ENCODE measurements around the gene EXD1.
"Not testable (repeated sequence)": the region's sequence is repeated elsewhere in the genome, so short reads cannot be mapped to it uniquely, and the experiment has no call there.

Gene EXD1, protein sequence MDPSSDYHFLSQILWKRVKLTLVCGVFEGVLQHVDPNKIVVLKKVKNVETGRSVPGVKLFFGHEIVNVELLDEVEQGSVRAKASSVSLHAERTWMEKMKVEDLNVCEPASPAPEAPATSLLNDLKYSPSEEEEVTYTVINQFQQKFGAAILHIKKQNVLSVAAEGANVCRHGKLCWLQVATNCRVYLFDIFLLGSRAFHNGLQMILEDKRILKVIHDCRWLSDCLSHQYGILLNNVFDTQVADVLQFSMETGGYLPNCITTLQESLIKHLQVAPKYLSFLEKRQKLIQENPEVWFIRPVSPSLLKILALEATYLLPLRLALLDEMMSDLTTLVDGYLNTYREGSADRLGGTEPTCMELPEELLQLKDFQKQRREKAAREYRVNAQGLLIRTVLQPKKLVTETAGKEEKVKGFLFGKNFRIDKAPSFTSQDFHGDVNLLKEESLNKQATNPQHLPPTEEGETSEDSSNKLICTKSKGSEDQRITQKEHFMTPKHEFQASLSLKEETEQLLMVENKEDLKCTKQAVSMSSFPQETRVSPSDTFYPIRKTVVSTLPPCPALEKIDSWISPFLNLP

DNA sequence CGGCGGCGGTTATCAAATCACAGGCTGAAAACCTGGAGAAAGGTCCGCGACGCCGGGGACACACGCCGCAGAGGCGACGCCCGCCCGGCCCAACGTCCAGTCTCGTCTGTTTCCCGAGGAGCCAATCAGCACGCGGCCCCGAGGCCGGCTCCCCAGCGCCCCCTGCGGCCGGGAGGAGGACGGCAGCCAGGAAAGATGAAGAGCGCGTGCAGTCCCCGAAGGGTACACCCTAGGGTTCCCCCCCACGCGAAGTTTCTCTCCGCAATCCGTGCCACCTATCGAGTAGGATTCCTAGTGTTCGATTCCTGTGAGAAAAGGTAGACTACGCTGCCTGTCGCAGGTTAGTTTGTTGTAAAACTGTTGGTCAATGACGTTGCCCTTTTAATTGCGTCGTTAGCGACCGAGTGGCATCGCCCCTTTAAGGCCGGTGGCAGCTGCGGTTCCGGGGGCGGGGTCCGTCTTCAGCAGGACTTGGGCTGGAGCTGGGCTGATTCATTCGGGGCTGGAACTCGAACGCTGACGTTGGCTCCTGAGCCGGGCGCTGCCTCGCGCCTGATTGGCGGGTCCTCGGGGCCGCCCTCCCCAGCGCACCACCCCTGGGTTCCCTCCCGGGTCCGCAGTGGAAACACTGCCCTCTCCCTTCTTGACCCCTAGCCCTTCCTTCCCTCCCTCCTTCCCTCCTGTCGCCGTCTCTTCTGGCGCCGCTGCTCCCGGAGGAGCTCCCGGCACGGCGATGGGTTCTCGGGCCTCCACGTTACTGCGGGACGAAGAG is at the start of gene EXD1, which contains the start of gene CHP1:
Gene EXD1, minus strand, starts transcription at position 108 of the 772 bp plus-strand sequence. CDS start 4,182 bp downstream, outside the sequence.
Gene CHP1, plus strand, starts transcription at position 619 of the 772 bp plus-strand sequence. Its CDS starts 115 bp downstream, at position 734.
- peak; percentile 91 to 92 for DNase-seq (ENCODE audit: low read depth in 2 of 2)

DNA sequence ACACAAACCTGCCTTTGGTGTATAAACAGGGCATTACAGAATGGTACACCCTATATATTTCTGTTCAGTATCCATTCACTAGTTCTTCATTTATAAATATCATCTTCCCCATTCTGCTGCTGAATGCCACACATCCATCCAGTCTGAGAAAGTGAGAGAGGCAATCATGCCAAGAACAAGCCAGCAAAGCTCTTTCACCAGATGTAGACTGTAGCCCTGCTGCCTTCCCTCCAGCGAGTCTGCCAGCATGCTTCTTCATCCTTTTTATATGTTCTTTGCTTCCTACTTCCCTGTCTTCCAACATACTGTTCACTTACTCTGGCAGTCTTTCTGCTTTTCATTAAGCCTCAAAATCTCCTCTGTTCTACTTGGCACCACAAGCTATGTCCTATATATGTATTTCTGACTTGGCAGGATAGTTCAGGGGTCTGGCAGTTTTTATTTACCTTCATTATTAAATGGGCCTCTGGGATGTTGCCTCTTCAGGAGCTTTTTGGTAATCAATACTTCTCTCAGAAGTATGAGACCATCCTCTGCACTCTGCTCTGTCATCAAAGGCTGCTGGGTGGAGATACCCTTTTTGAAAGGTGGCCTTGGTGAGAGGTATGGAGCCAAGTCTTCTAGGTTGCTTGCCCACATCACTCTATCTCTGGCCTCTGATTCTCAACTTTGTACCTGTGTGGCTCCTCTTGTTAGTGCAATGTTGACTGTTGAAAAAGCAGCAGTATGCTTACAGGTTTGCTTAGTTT is 49.2 kb upstream of the EXD1 start:
- DNase-seq (ENCODE audit: low read depth in 2 of 2), result no peak

DNA sequence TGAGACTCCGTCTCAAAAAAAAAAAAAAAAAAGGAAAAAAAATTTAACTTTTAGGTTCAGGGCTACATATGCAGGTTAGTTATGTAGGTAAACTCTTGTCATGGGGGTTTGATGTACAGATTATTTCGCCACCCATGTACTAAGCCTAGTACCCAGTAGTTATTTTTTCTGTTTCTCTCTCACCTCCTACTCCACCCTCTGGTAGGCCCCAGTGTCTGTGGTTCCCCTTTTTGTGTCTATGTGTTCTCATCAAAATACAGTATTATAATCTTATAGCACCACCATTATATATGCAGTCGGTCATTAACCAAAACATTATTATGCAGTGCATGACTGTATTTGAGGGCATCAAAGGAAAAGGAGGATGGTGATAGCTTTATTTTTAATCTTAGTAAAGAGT is 47.8 kb upstream of the EXD1 start:
- DNase-seq (ENCODE audit: low read depth in 2 of 2), result no peak

DNA sequence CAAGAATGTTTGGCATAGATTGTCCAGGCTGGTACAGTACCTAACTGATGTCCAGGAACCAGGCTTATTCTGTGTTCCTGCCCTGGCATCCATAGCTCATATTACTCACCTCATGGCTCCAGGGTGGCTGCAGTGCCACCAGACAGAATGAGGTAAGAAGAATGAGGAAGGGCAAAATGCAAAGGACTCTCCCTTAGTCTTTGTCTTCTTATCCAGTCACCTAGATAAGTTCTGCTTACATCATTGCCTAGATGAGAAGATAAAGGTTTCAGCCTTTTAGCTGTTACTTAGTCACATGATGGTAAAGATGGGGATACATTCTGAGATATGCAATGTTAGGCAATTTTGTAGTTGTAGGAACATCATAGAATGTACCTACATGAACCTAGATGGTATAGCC is 46.3 kb upstream of the EXD1 start:
- no peak for DNase-seq (ENCODE audit: low read depth in 2 of 2)

DNA sequence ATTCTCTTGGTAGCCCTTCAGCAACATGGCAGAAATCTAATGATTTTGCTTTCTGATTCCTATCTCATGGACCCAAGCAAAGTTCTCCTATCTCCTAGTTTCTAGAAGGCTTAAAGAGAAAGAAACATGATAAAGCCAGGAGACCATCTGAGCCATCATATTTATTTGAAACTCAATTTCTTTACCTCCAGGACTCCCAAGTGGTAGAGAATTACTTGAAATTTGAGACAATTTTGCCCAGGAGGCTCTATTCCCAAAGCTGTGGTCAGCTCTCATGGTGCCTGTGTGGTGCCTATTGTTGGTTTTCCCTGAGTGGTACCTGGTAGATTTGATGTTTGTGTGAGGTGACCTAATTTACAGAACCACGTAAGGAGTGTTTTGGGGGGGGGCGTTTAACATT is 39.3 kb upstream of the EXD1 start:
- no peak for DNase-seq (ENCODE audit: low read depth in 2 of 2)

DNA sequence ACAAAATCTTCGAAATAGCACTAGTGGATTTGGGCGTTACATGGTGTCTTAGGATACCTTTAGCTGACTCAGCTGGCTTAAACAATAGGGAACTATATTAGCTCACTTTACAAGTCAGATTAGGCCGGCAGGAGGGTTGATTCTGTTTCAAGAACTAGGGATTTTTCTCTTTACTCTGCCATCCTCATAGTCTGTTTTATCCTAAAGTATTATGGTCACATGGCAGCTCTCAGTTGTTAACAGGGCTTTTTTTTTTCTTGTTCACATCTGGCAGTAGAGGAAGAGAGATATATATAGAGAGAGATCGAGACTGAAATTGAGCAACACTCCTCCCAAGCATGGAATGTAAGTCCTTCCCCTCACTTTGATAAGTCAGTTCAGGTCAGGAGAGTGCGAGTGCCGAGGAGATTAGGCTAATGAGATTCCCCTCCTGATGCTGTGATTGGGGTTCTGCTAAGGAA is 33.4 kb upstream of the EXD1 start:
- DNase-seq (ENCODE audit: low read depth in 2 of 2), result no peak

DNA sequence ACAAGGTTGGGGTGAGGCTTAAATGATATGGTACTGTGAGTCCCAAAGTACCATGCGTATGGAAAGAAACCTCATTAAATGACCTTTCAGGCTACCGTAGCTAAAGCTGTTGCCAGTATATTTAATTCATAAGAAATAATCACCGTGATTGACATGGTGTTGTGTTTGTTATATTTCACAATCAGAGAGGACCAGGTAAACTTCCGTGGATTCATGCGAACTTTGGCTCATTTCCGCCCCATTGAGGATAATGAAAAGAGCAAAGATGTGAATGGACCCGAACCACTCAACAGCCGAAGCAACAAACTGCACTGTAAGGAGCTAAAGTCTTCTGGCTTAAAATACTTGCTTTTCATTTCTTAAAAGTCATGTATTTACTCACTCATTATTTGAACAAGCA is 32.0 kb upstream of the EXD1 start:
- DNase-seq (ENCODE audit: low read depth in 2 of 2), result no peak

DNA sequence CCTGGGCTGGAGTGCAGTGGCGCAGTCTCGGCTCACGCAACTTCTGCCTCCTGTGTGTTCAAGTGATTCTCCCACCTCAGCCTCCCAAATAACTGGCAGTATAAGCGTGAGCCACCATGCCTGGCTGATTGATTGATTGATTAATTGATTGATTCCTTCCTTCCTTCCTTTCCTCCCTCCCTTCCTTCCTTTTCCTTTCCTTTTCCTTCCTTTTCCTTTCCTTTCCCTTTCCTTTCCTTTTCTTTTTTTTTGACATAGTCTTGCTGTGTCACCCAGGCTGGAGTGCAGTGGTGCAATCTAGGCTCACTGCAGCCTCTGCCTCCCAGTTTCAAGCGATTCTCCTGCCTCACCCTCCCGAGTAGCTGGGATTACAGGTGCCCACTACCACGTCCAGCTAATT is 30.4 kb upstream of the EXD1 start:
- not testable (repeated sequence) for DNase-seq (ENCODE audit: low read depth in 2 of 2)

DNA sequence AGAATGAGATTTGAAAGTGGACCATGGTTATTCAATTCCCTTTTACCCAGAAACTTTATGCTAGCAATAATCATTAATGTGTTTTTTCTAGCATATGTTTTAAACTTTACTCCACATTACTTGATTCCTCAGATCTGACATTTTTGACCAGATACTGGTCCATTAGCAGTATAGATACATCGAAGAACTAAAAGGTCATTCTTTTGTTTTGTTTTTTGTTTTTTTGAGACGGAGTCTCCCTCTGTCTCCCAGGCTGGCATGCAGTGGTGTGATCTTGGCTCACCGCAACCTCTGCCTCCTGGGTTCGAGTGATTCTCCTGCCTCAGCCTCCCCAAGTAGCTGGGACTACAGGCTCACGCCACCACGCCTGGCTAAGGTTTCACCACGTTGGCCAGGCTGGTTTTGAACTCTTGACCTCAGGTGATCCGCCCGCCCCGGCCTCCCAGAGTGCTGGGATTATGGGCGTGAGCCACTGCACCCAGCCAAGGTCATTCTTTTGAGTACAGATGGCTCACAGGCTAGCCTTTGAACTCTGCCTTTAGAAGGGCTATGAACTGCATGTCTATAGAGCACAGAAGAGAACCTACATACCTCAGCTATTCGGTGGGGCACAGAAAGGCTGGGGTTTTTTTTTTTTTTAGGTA is 29.1 kb upstream of the EXD1 start:
- no peak for DNase-seq (ENCODE audit: low read depth in 2 of 2)

DNA sequence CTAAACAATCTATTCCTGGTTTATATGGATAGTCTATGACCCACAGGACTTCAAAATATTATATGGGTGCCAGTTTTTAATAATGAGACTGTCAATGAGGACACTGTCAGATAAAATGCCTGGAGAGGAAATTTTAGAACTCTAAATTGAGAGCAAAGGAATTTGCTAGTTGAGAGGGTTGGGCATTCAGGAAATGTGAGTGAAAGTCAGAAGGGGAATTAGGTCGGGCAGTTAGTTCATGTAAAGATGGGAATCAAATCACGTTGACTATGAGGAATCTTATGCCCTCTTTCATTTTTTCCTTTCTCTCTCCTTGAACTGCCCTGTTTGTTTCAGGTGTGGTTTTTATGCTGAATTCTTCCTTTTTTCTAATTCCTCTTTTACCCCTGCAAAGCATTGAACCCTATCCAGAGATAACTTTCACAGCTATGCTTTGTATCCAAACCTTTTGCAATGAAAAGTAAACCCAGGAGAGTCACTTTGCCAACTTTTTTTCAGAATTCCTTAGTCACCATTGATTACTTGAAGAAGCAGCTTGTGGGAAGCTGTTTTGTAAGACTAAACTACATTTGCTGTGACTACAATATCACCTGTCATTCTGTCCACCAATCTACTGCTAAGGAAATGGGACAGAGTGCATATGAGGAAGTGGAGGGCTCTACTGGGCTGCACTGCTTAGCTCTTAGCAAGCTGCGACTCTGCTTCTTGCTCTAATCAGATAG is 28.4 kb upstream of the EXD1 start:
- DNase-seq (ENCODE audit: low read depth in 2 of 2), result no peak

DNA sequence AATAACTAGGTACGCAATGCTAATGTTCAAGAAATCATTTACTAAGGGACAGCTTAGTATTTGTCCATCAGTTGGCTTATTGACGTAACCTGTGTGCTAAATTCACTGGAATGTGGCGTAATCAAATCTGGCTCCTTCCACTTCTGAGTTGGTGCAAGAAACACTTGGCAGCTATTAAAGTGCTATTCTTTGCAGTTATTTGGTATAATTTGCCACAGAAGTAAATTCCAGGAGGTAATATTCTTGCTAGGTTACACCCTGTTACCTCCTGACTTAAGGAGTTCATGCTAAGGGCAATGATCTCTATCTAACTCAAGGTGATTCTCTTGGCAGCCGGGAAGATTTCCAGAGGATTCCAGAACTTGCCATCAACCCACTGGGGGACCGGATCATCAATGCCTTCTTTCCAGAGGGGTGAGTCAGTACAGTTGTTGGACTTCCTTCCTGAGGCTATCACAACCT is 26.1 kb upstream of the EXD1 start:
- no peak for DNase-seq (ENCODE audit: low read depth in 2 of 2)

DNA sequence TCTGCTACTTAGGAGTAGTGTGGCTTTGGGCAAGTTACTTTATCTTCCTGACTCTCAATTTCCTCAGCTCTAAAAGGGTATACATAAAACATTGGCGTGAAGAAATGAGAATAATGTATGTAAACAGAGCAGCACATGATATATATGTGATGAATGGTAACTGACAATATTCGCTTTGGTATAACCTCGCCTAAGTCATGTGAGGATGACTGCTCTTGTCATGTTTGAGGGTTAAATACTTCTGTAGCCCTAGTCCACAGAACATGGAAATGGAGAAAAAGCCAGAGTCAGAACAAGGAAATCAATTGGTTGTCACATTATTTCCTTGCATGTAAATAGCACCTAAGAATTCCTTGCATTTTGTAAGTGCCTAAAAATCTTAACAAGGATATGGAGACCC is 25.5 kb upstream of the EXD1 start:
- no peak for DNase-seq (ENCODE audit: low read depth in 2 of 2)

DNA sequence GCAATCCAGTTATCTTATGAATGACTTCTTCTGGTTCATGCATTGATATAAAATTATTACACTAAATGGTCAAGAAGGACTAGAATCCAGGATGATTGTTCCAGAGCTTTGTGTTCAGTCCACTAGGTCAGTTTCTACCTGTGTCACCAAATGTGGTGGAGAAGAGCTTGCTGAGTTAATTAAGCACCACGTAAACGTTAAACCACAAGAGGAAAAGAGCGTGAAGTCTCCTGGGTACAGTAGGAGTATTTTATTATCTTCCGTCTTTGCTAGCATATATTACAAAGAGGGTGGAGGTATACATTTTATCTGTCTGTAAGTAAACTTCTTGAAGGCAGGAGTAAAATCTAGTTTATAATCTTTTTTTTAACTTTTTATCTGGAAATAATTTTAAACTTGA is 24.0 kb upstream of the EXD1 start:
- DNase-seq (ENCODE audit: low read depth in 2 of 2), result no peak

DNA sequence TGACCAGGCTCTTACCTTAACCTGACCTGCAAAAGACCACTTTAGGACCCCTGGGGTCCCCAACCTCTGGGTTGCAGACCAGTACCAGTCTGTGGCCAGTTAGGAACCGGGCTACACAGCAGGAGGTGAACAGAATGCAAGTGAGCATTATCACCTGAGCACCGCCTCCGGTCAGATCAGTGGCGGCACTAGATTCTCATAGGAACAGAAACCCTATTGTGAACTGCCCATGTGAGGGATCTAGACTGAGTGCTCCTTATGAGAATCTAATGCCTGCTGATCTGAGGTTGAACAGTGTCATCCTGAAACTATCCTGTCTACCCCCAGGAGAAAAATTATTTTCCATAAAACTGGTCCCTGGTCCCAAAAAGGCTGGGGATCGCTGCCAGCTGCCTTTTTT is 20.9 kb upstream of the EXD1 start:
- DNase-seq (ENCODE audit: low read depth in 2 of 2), result no peak

DNA sequence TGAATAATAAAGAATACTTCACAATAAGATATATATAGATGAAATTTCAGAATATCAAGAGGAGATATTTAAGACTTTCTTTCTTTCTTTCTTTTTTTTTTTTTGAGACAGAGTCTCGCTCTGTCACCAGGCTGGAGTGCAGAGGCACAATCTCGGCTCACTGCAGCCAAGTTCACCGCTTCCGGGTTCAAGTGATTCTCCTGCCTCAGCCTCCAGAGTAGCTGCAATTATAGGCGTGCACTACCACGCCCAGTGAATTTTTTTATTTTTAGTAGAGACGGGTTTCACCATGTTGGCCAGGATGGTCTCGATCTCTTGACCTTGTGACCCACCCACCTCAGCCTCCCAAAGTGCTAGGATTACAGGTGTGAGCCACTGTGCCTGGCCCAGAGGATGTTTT is 20.2 kb upstream of the EXD1 start:
- not testable (repeated sequence) for DNase-seq (ENCODE audit: low read depth in 2 of 2)

DNA sequence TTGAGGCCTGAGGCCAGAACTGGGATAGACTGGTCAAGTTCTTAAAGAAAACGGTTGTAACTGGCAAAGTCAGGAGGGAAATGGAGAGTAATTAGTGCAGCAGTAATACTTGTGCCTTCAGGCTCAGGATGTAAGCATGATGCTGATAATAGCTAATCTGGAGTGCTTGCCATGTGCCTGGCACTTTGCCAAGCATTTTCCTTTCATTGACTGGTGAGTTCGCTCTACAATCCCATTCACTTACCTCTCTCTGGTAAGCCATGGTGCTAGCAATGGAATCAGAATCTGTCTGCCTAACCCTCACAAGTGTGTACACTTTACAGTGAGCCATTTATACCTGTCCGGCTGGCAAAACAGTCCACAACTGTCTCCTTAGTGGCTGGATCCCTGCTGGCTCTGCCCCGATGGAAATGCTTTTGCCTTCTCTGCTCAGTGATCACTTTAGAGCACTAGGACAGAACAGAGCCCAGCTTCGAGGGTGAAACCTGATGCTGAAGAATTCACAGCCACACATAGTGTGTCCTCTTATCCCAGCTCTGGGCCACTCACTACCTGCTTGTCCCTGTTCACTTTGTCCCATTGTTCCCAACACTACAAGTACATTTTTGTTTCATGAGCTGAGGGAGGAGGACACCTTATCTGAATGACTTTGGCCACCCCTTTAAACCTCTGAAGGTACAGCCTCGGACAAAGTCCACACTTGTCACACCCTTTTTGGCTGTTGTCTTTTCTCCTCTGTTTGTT is 10.8 kb upstream of the EXD1 start:
- DNase-seq (ENCODE audit: low read depth in 2 of 2), result no peak

DNA sequence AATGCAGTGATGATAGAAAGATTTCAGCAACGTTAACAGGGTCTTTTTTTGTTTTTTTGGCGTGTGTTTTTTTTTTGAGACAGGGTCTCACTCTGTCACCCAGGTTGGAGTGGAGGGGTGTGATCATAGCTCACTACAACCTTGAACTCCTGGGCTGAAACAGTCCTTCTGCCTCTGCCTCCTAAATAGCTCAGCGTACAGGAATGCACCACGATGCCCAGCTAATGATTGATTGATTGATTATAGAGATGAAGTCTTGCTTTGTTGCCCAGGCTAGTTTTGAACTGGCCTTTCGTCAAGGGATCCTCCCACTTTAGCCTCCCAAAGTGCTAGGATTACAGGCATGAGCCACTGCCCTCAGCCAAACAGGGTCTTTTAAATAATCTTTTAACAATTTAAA is 7.5 kb upstream of the EXD1 start:
- no peak for DNase-seq (ENCODE audit: low read depth in 2 of 2)

DNA sequence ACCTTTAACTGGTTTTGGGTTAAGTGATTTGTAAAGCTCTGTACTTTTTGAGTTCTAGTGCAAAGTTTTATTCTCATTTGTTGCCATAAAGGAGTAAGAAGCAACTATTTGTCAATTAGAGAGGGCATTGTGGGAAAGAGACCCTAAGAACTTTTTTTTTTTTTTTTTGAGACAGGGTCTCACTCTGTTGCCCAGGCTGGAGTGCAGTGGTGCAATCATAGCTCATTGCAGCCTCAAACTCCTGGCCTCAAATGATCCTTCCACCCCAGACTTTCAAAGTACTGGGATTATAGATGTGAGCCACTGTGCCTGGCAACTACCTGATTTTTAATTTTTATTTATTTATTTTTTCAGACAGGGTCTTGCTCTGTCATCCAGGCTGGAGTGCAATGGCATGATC is 5.4 kb upstream of the EXD1 start:
- DNase-seq (ENCODE audit: low read depth in 2 of 2), result no peak

DNA sequence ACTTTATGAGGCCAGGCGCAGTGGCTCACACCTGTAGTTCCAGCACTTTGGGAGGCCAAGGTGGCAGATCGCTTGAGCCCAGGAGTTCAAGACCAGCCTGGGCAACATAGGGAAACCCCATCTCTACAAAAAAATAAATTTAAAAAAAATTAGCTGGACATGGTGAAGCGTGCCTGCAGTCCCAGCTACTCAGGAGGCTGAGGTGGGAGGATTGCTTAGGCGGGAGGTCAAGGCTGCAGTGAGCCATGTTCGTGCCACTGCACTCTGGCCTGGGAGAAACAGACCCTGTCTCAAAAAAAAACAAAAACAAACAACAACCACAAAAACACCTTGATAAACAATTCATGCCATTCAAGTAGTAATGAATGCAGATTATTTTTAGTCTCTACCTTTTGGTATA is 4.7 kb upstream of the EXD1 start:
- DNase-seq (ENCODE audit: low read depth in 2 of 2), result not testable (repeated sequence)

DNA sequence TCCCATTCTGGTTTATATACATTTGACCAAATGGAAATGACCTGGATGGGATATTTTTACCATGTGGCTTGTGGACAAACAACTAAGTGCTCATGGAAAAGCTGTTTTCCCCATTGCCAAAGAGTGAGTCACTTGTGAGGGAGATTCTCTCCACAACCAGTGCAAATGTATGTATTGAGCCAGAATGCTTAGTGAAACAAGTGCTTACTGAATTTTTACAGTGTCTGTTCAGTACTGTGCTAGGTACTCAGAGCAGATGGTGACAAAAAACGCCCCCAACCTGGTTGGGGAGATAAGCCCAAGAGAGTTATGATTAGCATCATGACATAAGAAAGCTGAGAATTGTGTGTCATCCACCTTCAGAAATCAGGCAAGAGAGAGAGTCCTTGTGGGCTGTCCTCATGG is 2.8 kb upstream of the EXD1 start:
- DNase-seq (ENCODE audit: low read depth in 2 of 2), result no peak
